ENCODE data around the gene PRICKLE2.
"Not testable (repeated sequence)": the region's sequence is repeated elsewhere in the genome, so short reads cannot be mapped to it uniquely, and the experiment has no call there.

PRICKLE2 gene

GRCh38 chr3:64093211-64093610 lies 132.1 kb downstream of the PRICKLE2 start:
- no peak for DNase-seq

- DNase-seq: no peak
Measured at GRCh38 chr3:64091501-64091900, 133.8 kb downstream of the PRICKLE2 start.

- not testable (repeated sequence) for DNase-seq
Measured at GRCh38 chr3:64089386-64089785, 135.9 kb downstream of the PRICKLE2 start.

GRCh38 chr3:64088408-64089205 lies 136.7 kb downstream of the PRICKLE2 start:
- DNase-seq: no peak

GRCh38 chr3:64086479-64087252 lies 138.6 kb downstream of the PRICKLE2 start:
- no peak for DNase-seq

GRCh38 chr3:64084640-64085039 lies 140.6 kb downstream of the PRICKLE2 start:
- DNase-seq: no peak

- no peak for DNase-seq
Measured at GRCh38 chr3:64083575-64083974, 141.7 kb downstream of the PRICKLE2 start.

- DNase-seq: no peak
Measured at GRCh38 chr3:64082961-64083541, 142.2 kb downstream of the PRICKLE2 start.

GRCh38 chr3:64082411-64082810 lies 142.9 kb downstream of the PRICKLE2 start:
- DNase-seq: no peak

GRCh38 chr3:64081235-64081630 lies 144.0 kb downstream of the PRICKLE2 start:
- peak; percentile 9 for DNase-seq

- no peak for DNase-seq
Measured at GRCh38 chr3:64080616-64081234, 144.5 kb downstream of the PRICKLE2 start.

GRCh38 chr3:64079369-64080150 lies 145.7 kb downstream of the PRICKLE2 start:
- no peak for DNase-seq

GRCh38 chr3:64078966-64079365 lies 146.3 kb downstream of the PRICKLE2 start:
- DNase-seq: no peak

- no peak for DNase-seq
Measured at GRCh38 chr3:64074895-64075679, 150.2 kb downstream of the PRICKLE2 start.

GRCh38 chr3:64074060-64074459 lies 151.2 kb downstream of the PRICKLE2 start:
- no peak for DNase-seq

GRCh38 chr3:64073158-64073761 lies 152.0 kb downstream of the PRICKLE2 start:
- DNase-seq: no peak

GRCh38 chr3:64072126-64072525 lies 153.1 kb downstream of the PRICKLE2 start:
- no peak for DNase-seq

GRCh38 chr3:64070704-64071103 lies 154.6 kb downstream of the PRICKLE2 start:
- DNase-seq: no peak

GRCh38 chr3:64067506-64068346 lies 157.5 kb downstream of the PRICKLE2 start:
- no peak for DNase-seq

- DNase-seq: no peak
Measured at GRCh38 chr3:64064804-64065203, 160.5 kb downstream of the PRICKLE2 start.
